Tibial nerve (tissue), 4 donors: Measurements from ENCODE around the gene RPS8.

Experiments used
- EP300 ChIP-seq, 2 donors: sonication (generic); formaldehyde crosslinking; IDR thresholded peaks; one replicate each; pipeline ENCODE4 v1.6.1; 2017; ENCODE audit warnings: antibody characterized with exemption in 2 of 2, mild to moderate bottlenecking in 1 of 2
- TF ChIP-seq, protein P1 (sequence below), 5 experiments: fragments of 200-600 bp in 3 of 5; fragments of 450-650 bp in 2 of 5; sonication (generic) in 3 of 5; IDR thresholded peaks; one replicate each; pipeline ENCODE4 v1.5.1; 2016 to 2019; ENCODE audit warnings: antibody characterized with exemption in 5 of 5, mild to moderate bottlenecking in 3 of 5, moderate library complexity in 2 of 5

DNA sequence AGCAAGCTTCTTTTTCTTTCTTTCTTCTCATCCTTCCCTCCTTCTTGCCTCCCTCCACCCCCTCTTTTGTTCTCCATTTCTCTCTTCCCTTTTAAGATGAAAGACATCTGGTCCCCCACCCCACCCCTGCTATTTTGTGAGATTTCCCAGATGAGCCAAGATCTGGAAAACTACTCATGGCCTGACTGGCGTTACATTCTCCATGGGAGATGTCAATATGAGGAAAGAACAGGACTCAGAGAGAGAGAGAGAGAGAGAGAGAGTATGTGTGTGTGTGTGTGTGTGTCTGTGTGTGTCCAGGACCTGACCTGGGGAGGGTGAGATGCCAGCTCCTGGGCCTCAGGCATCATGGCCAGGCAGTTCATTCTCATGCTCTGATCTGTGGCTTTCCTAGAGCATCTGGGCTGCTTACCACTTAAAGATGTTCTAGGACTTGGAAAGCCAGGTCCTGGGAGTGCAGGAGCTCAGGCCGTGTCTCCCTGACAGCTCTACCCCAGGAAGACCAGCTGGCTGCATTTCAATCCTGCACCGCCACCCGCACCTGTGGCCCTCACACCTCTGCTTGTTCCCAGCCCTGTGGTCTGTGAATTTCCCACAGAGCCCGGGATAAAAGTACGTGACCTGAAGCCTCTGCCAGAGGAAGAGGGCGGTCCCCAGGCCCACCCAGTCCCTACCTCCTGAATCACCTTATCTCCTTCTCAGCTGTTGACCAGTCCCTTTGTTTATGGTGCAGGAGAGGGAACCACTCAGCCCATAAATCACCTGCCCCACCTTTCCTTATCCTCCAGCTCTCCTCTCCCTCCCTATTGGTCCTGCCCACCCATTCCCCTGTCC lies 15.8 kb downstream of the RPS8 start:
- TF ChIP-seq, protein P1, sequence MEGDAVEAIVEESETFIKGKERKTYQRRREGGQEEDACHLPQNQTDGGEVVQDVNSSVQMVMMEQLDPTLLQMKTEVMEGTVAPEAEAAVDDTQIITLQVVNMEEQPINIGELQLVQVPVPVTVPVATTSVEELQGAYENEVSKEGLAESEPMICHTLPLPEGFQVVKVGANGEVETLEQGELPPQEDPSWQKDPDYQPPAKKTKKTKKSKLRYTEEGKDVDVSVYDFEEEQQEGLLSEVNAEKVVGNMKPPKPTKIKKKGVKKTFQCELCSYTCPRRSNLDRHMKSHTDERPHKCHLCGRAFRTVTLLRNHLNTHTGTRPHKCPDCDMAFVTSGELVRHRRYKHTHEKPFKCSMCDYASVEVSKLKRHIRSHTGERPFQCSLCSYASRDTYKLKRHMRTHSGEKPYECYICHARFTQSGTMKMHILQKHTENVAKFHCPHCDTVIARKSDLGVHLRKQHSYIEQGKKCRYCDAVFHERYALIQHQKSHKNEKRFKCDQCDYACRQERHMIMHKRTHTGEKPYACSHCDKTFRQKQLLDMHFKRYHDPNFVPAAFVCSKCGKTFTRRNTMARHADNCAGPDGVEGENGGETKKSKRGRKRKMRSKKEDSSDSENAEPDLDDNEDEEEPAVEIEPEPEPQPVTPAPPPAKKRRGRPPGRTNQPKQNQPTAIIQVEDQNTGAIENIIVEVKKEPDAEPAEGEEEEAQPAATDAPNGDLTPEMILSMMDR (IDR thresholded peaks at IDR 0.05): no peak
- TF ChIP-seq EP300 (IDR thresholded peaks at IDR 0.05): no peak
